ENCODE data around the gene STK32C. TPM values are rescaled to one million over a fixed set of nuclear protein-coding genes. Genes with fewer than 3 reads are reported as not detected.
"Not testable (repeated sequence)": the region's sequence is repeated elsewhere in the genome, so short reads cannot be mapped to it uniquely, and the experiment has no call there.

STK32C gene
- total RNA-seq, 1 experiment from 2014 or later: 16.5 TPM

- TF ChIP-seq, protein P1, sequence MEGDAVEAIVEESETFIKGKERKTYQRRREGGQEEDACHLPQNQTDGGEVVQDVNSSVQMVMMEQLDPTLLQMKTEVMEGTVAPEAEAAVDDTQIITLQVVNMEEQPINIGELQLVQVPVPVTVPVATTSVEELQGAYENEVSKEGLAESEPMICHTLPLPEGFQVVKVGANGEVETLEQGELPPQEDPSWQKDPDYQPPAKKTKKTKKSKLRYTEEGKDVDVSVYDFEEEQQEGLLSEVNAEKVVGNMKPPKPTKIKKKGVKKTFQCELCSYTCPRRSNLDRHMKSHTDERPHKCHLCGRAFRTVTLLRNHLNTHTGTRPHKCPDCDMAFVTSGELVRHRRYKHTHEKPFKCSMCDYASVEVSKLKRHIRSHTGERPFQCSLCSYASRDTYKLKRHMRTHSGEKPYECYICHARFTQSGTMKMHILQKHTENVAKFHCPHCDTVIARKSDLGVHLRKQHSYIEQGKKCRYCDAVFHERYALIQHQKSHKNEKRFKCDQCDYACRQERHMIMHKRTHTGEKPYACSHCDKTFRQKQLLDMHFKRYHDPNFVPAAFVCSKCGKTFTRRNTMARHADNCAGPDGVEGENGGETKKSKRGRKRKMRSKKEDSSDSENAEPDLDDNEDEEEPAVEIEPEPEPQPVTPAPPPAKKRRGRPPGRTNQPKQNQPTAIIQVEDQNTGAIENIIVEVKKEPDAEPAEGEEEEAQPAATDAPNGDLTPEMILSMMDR (conservative IDR thresholded peaks at IDR 0.05; ENCODE audit: low read depth, low read length): no peak
- TF ChIP-seq EZH2 (IDR thresholded peaks at IDR 0.05; ENCODE audit: borderline replicate concordance, low read depth, low read length, poor library complexity, severe bottlenecking): no peak
- Histone ChIP-seq H3K4me1 (ENCODE audit: insufficient read depth, low read length, poor library complexity, severe bottlenecking) (no peaks in the 10 kb centered on the region), H3K27me3 (replicated peaks; ENCODE audit: insufficient read depth, low read depth, low read length, poor library complexity) (no peaks in the 10 kb centered on the region), H3K27ac (ENCODE audit: low read depth, low read length, poor library complexity, severe bottlenecking) (peak overlapping the region; percentile 42), H3K4me3 (ENCODE audit: low read depth, low read length, poor library complexity, severe bottlenecking) (no peak overlapping the region), H3K36me3 (ENCODE audit: insufficient read depth, low read length, poor library complexity, severe bottlenecking) (no peaks in the 10 kb centered on the region), H3K9me3 (ENCODE audit: low read depth, low read length, poor library complexity, severe bottlenecking) (no peaks in the 10 kb centered on the region)
- POLR2A ChIA-PET (ENCODE audit: low non-redundant PET): no interaction called here
- no peak for DNase-seq (ENCODE audit: low spot score)
- CTCF ChIA-PET: no interaction called here
- no TSS peak for BruUV-seq (replicated peaks)
- intact Hi-C loops (cut with micrococcal nuclease; ENCODE audit: unreplicated experiment): no loop called here
Observed at GRCh38 chr10:132162590-132163277, 145.0 kb downstream of the STK32C start.

GRCh38 chr10:132162021-132162531, 145.7 kb downstream of the STK32C start:
- H3K4me1 ChIP-seq (ENCODE audit: insufficient read depth, low read length, poor library complexity, severe bottlenecking): no peaks in the 10 kb centered on the region
- H3K27me3 ChIP-seq (replicated peaks; ENCODE audit: insufficient read depth, low read depth, low read length, poor library complexity): no peaks in the 10 kb centered on the region
- CTCF ChIA-PET: no interaction called here
- POLR2A ChIA-PET (ENCODE audit: low non-redundant PET): no interaction called here
- no peak overlapping the region for H3K27ac ChIP-seq (ENCODE audit: low read depth, low read length, poor library complexity, severe bottlenecking)
- no peaks in the 10 kb centered on the region for H3K9me3 ChIP-seq (ENCODE audit: low read depth, low read length, poor library complexity, severe bottlenecking)
- no peaks in the 10 kb centered on the region for H3K36me3 ChIP-seq (ENCODE audit: insufficient read depth, low read length, poor library complexity, severe bottlenecking)
- BruUV-seq (replicated peaks): no TSS peak
- no peak overlapping the region for H3K4me3 ChIP-seq (ENCODE audit: low read depth, low read length, poor library complexity, severe bottlenecking)
- TF ChIP-seq, protein P1 (conservative IDR thresholded peaks at IDR 0.05; ENCODE audit: low read depth, low read length): no peak
- no peak for TF ChIP-seq EZH2 (IDR thresholded peaks at IDR 0.05; ENCODE audit: borderline replicate concordance, low read depth, low read length, poor library complexity, severe bottlenecking)
- intact Hi-C loops (cut with micrococcal nuclease; ENCODE audit: unreplicated experiment): no loop called here
- DNase-seq (ENCODE audit: low spot score): no peak

DNA sequence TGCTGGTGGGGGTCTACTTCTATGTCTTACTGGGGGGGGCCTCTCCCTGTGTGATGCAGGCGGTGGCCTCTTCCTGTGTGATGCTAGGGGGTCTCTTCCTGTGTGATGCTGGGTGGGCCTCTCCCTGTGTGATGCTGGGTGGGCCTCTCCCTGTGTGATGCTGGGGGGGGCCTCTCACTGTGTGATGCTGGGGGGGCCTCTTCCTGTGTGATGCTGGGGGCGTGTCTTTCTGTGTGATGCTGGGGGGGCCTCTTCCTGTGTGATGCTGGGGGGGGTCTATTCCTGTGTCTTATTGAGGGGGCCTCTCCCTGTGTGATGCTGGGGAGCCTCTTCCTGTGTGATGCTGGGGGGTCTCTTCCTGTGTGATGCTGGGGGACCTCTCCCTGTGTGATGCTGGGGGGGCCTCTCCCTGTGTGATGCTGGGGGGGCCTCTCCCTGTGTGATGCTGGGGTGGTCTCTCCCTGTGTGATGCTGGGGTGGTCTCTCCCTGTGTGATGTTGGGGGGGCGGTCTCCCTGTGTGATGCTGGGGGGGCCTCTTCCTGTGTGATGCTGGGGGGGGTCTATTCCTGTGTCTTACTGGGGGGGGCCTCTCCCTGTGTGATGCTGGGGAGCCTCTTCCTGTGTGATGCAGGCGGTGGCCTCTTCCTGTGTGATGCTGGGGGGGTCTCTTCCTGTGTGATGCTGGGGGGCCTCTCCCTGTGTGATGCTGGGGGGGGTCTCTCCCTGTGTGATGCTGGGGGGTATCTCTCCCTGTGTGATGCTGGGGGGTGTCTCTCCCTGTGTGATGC, 146.7 kb downstream of the STK32C start:
- DNase-seq (ENCODE audit: low spot score); H3K27ac ChIP-seq (ENCODE audit: low read depth, low read length, poor library complexity, severe bottlenecking); H3K4me1 ChIP-seq (ENCODE audit: insufficient read depth, low read length, poor library complexity, severe bottlenecking); H3K4me3 ChIP-seq (ENCODE audit: low read depth, low read length, poor library complexity, severe bottlenecking); BruUV-seq (replicated peaks); H3K36me3 ChIP-seq (ENCODE audit: insufficient read depth, low read length, poor library complexity, severe bottlenecking); POLR2A ChIA-PET (ENCODE audit: low non-redundant PET); CTCF ChIA-PET; intact Hi-C loops (cut with micrococcal nuclease; ENCODE audit: unreplicated experiment); H3K9me3 ChIP-seq (ENCODE audit: low read depth, low read length, poor library complexity, severe bottlenecking); H3K27me3 ChIP-seq (replicated peaks; ENCODE audit: insufficient read depth, low read depth, low read length, poor library complexity): not testable (repeated sequence)

DNA sequence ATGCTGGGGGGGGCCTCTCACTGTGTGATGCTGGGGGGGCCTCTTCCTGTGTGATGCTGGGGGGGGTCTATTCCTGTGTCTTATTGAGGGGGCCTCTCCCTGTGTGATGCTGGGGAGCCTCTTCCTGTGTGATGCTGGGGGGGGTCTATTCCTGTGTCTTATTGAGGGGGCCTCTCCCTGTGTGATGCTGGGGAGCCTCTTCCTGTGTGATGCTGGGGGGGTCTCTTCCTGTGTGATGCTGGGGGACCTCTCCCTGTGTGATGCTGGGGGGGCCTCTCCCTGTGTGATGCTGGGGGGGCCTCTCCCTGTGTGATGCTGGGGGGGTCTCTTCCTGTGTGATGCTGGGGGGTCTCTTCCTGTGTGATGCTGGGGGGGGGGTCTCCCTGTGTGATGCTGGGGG, 147.5 kb downstream of the STK32C start:
- intact Hi-C loops (cut with micrococcal nuclease; ENCODE audit: unreplicated experiment); CTCF ChIA-PET; H3K27ac ChIP-seq (ENCODE audit: low read depth, low read length, poor library complexity, severe bottlenecking); H3K36me3 ChIP-seq (ENCODE audit: insufficient read depth, low read length, poor library complexity, severe bottlenecking); H3K9me3 ChIP-seq (ENCODE audit: low read depth, low read length, poor library complexity, severe bottlenecking); BruUV-seq (replicated peaks); DNase-seq (ENCODE audit: low spot score); H3K27me3 ChIP-seq (replicated peaks; ENCODE audit: insufficient read depth, low read depth, low read length, poor library complexity); POLR2A ChIA-PET (ENCODE audit: low non-redundant PET); H3K4me3 ChIP-seq (ENCODE audit: low read depth, low read length, poor library complexity, severe bottlenecking); H3K4me1 ChIP-seq (ENCODE audit: insufficient read depth, low read length, poor library complexity, severe bottlenecking): not testable (repeated sequence)

DNA sequence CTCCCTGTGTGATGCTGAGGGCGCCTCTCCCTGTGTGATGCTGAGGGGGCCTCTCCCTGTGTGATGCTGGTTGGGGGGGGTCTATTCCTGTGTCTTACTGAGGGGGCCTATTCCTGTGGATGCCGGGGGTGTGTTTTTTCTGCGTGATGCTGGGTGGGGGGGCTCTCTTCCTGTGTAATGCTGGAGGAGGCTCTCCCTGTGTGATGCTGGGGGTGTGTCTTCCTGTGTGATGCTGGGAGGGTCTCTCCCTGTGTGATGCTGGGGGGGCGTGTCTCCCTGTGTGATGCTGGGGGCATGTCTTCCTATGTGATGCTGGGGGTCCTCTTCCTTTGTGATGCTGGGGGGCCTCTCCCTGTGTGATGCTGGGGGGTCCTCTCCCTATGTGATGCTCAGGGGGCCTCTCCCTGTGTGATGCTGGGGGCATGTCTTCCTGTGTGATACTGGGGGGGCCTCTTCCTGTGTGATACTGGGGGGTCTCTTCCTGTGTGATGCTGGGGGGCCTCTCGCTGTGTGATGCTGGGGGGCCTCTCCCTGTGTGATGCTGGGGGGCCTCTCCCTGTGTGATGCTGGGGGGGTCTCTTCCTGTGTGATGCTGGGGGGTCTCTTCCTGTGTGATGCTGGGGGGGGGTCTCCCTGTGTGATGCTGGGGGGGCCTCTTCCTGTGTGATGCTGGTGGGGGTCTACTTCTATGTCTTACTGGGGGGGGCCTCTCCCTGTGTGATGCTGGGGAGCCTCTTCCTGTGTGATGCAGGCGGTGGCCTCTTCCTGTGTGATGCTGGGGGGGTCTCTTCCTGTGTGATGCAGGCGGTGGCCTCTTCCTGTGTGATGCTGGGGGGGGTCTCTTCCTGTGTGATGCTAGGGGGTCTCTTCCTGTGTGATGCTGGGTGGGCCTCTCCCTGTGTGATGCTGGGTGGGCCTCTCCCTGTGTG, 148.2 kb downstream of the STK32C start:
- intact Hi-C loops (cut with micrococcal nuclease; ENCODE audit: unreplicated experiment): not testable (repeated sequence)

More for the DNA sequence above, 148.2 kb downstream of the STK32C start:
- BruUV-seq (replicated peaks); H3K4me1 ChIP-seq (ENCODE audit: insufficient read depth, low read length, poor library complexity, severe bottlenecking); H3K27ac ChIP-seq (ENCODE audit: low read depth, low read length, poor library complexity, severe bottlenecking); H3K4me3 ChIP-seq (ENCODE audit: low read depth, low read length, poor library complexity, severe bottlenecking); CTCF ChIA-PET; H3K36me3 ChIP-seq (ENCODE audit: insufficient read depth, low read length, poor library complexity, severe bottlenecking); POLR2A ChIA-PET (ENCODE audit: low non-redundant PET); H3K27me3 ChIP-seq (replicated peaks; ENCODE audit: insufficient read depth, low read depth, low read length, poor library complexity); H3K9me3 ChIP-seq (ENCODE audit: low read depth, low read length, poor library complexity, severe bottlenecking): not testable (repeated sequence)
- peak; percentile 50 for DNase-seq (ENCODE audit: low spot score)

All from A673 (cell line).